B cell (primary cell): ENCODE data around the gene PDZRN4. TPM values are rescaled to one million over a fixed set of nuclear protein-coding genes. Genes with fewer than 3 reads are reported as not detected.

Source experiments
- ATAC-seq: fragments of 200-7000 bp; cut with Tn5 transposase; one replicate; pipeline ENCODE4 v1.10.0; 2021; ENCODE audit warnings: low read depth, mild to moderate bottlenecking, moderate number of reproducible peaks, moderate library complexity
- CTCF ChIA-PET: fragments of 350-600 bp; sonication (Branson Sonifier 250); formaldehyde crosslinking; loops from one replicate; lab custom pipeline; 2021; ENCODE audit warnings: antibody characterized with exemption, inconsistent platforms; lab: Charles Lee
- POLR2A ChIA-PET: fragments of 350-600 bp; sonication (Branson Sonifier 250); formaldehyde crosslinking; loops from one replicate; lab custom pipeline; 2021; ENCODE audit warnings: antibody characterized with exemption; lab: Charles Lee
- DNase-seq: peaks from one replicate; pipeline ENCODE4 v3.0.0; 2013
- H2AFZ ChIP-seq: 2 replicates; pipeline ENCODE4 v1.6.1; 2012; ENCODE audit warnings: mild to moderate bottlenecking, low read depth, low read length; ENCODE audit not compliant: insufficient read depth, poor library complexity, severe bottlenecking
- H3K27ac ChIP-seq, 2 donors: 1 replicate in 1 of 2; 2 replicates in 1 of 2; pipeline ENCODE4 v1.5.1; 2012 to 2013; ENCODE audit warnings: low read length in 2 of 2, mild to moderate bottlenecking in 2 of 2, moderate library complexity in 1 of 2
- H3K27me3 ChIP-seq, 4 experiments: fragments of 200-600 bp in 1 of 4; sonication (generic) in 1 of 4; replicated peaks in 1 of 4; 1 replicate in 2 of 4; 2 replicates in 2 of 4; pipeline versions ENCODE4 v1.6.1 to v1.7.0; 2013 to 2016; ENCODE audit warnings: low read length in 3 of 4, mild to moderate bottlenecking in 2 of 4, mixed read lengths in 1 of 4, moderate library complexity in 1 of 4; ENCODE audit not compliant: insufficient read depth in 4 of 4, control insufficient read depth in 3 of 4; ENCODE audit errors: control extremely low read depth in 1 of 4
- H3K36me3 ChIP-seq, 2 experiments: replicated peaks in 1 of 2; 1 replicate in 1 of 2; 2 replicates in 1 of 2; pipeline versions ENCODE4 v1.6.1 to v1.7.1; 2013; ENCODE audit warnings: low read length in 1 of 2; ENCODE audit not compliant: insufficient read depth in 2 of 2, control insufficient read depth in 1 of 2; ENCODE audit errors: control extremely low read depth in 1 of 2, extremely low read depth in 1 of 2
- H3K4me1 ChIP-seq, 2 donors: fragments of 200-600 bp in 1 of 2; sonication (generic) in 1 of 2; 1 replicate in 1 of 2; 2 replicates in 1 of 2; pipeline versions ENCODE4 v1.5.1 to v1.6.1; 2013 to 2017; ENCODE audit warnings: low read length in 2 of 2; ENCODE audit not compliant: control insufficient read depth in 2 of 2, insufficient read depth in 2 of 2
- H3K4me2 ChIP-seq: replicated peaks from 2 replicates; pipeline ENCODE3; 2012; ENCODE audit warnings: mild to moderate bottlenecking, low read depth, low read length; ENCODE audit not compliant: poor library complexity, severe bottlenecking
- H3K4me3 ChIP-seq, 5 experiments: fragments of 200-600 bp in 1 of 5; sonication (generic) in 1 of 5; 1 replicate in 3 of 5; 2 replicates in 2 of 5; pipeline versions ENCODE4 v1.5.1 to v1.7.0; 2011 to 2016; ENCODE audit warnings: low read length in 4 of 5, mild to moderate bottlenecking in 4 of 5, low read depth in 2 of 5, control low read depth in 1 of 5, moderate library complexity in 1 of 5; ENCODE audit not compliant: insufficient read depth in 1 of 5; ENCODE audit errors: control extremely low read depth in 1 of 5, extremely low read depth in 1 of 5
- H3K79me2 ChIP-seq: fragments of 200-600 bp; sonication (generic); one replicate; pipeline ENCODE4 v1.6.0; 2016; ENCODE audit warnings: low read length; ENCODE audit not compliant: control insufficient read depth, insufficient read depth
- H3K9ac ChIP-seq: fragments of 200-600 bp; sonication (generic); 2 replicates; pipeline ENCODE4 v1.6.1; 2017; ENCODE audit warnings: mild to moderate bottlenecking, low read length, moderate library complexity
- H3K9me3 ChIP-seq, 3 donors: one replicate each; pipeline versions ENCODE4 v1.6.1 to v1.7.1; 2013; ENCODE audit warnings: low read length in 2 of 3; ENCODE audit not compliant: control insufficient read depth in 2 of 3, insufficient read depth in 1 of 3; ENCODE audit errors: control extremely low read depth in 1 of 3
- H4K20me1 ChIP-seq: 2 replicates; pipeline ENCODE4 v1.6.0; 2012; ENCODE audit warnings: mild to moderate bottlenecking, low read length; ENCODE audit not compliant: insufficient read depth, control insufficient read depth, poor library complexity, severe bottlenecking
- H3K27ac Mint-ChIP-seq: one replicate; pipeline ENCODE4 v1.8.0; 2021; ENCODE audit warnings: mixed read lengths
- H3K27me3 Mint-ChIP-seq: one replicate; pipeline ENCODE4 v1.8.0; 2021; ENCODE audit warnings: mixed read lengths
- H3K4me1 Mint-ChIP-seq: one replicate; pipeline ENCODE4 v1.8.0; 2021; ENCODE audit warnings: mixed read lengths
- H3K4me3 Mint-ChIP-seq: one replicate; pipeline ENCODE4 v1.8.0; 2021; ENCODE audit warnings: mixed read lengths
- H3K9me3 Mint-ChIP-seq: one replicate; pipeline ENCODE4 v1.8.0; 2022; ENCODE audit warnings: mixed read lengths; ENCODE audit not compliant: insufficient read depth
- CTCF ChIP-seq: fragments of 200-600 bp; IDR thresholded peaks from one replicate; pipeline ENCODE4 v1.8.0; 2022; ENCODE audit warnings: antibody characterized with exemption, mild to moderate bottlenecking
- EZH2 ChIP-seq: IDR thresholded peaks from 2 replicates; pipeline ENCODE4 v1.6.1; 2012; ENCODE audit warnings: borderline replicate concordance, low read depth, mild to moderate bottlenecking, moderate library complexity, low read length; ENCODE audit not compliant: insufficient read depth, poor library complexity, severe bottlenecking
- WGBS: methylation state at CpG from one replicate; pipeline ENCODE4 v1.1.5; 2013; ENCODE audit warnings: missing lambda C conversion rate; ENCODE audit not compliant: insufficient coverage; 5-methylcytosine and 5-hydroxymethylcytosine counted together
- intact Hi-C: fragments of 100-400 bp; cut with micrococcal nuclease; formaldehyde crosslinking; loops from one replicate; pipeline ENCODE4 v1.10.0; 2022
- polyA plus RNA-seq: library from polyadenylated mRNA; depleted of rRNA; stranded (reverse); fragments of >200 nt; gene quantifications from 2 replicates; pipeline ENCODE4 v1.2.3, GENCODE V29; 2012
- total RNA-seq, 2 donors: library from RNA; stranded (reverse); fragments of 120-200 nt in 1 of 2; gene quantifications; 1 replicate in 1 of 2; 2 replicates in 1 of 2; pipeline versions ENCODE4 v1.2.3 to v1.2.4, GENCODE V29; 2013 to 2022

The PDZRN4 gene
- total and polyA plus RNA-seq, 2 donors (not counting 1 experiment from before 2014, with no cell fraction given), result not detected

- TF ChIP-seq CTCF (peak; percentile 35), EZH2 (no peak)
- no peaks in the 10 kb centered on the region for H3K79me2 ChIP-seq
- Mint-ChIP-seq H3K4me3 (no peak overlapping the region), H3K4me1 (no peaks in the 10 kb centered on the region), H3K9me3 (no peaks in the 10 kb centered on the region), H3K27ac (no peak overlapping the region), H3K27me3 (peaks cover 3% of the 10 kb centered on the region)
- H3K4me2 ChIP-seq, result no peak overlapping the region
- H3K9me3 ChIP-seq, result no peaks in the 10 kb centered on the region
- no peak overlapping the region for H2AFZ ChIP-seq
- H3K4me3 ChIP-seq, result no peak overlapping the region
- CTCF ChIA-PET, result interaction anchor here (1.0 to 1.5 kb wide), 4 partner anchors 13 to 1107 kb away, joined by 3 to 8 read pairs (median 4); no protein-coding TSS in a partner anchor
- no peak overlapping the region for H3K27ac ChIP-seq
- H3K36me3 ChIP-seq, result no peaks in the 10 kb centered on the region
- ATAC-seq (no peak), DNase-seq (peak; percentile 8)
- intact Hi-C loops, result loop anchor here (5.0 kb wide), 2 partner anchors 1068 to 1303 kb away; no protein-coding TSS in a partner anchor
- no peaks in the 10 kb centered on the region for H3K27me3 ChIP-seq
- H4K20me1 ChIP-seq, result no peaks in the 10 kb centered on the region
- no peak overlapping the region for H3K9ac ChIP-seq
- POLR2A ChIA-PET, result no interaction called here
- H3K4me1 ChIP-seq, result no peaks in the 10 kb centered on the region
These were observed 76.2 kb downstream of the PDZRN4 start for GRCh38 chr12:41264281-41264680.

GRCh38 chr12:41269056-41269455 is 80.9 kb downstream of the PDZRN4 start:
- H3K4me3 Mint-ChIP-seq, result no peak overlapping the region
- intact Hi-C loops, result no loop called here
- Histone ChIP-seq H3K27me3 (no peaks in the 10 kb centered on the region), H3K4me3 (no peak overlapping the region), H3K79me2 (no peaks in the 10 kb centered on the region), H3K4me2 (no peak overlapping the region), H3K9me3 (no peaks in the 10 kb centered on the region), H4K20me1 (no peaks in the 10 kb centered on the region), H2AFZ (no peak overlapping the region), H3K27ac (no peak overlapping the region), H3K4me1 (no peaks in the 10 kb centered on the region), H3K36me3 (no peaks in the 10 kb centered on the region), H3K9ac (no peak overlapping the region)
- no peak for ATAC-seq
- H3K9me3 Mint-ChIP-seq, result no peaks in the 10 kb centered on the region
- TF ChIP-seq EZH2 (no peak), CTCF (no peak)
- H3K27ac Mint-ChIP-seq, result no peak overlapping the region
- no peak for DNase-seq
- H3K27me3 Mint-ChIP-seq, result peaks cover 13% of the 10 kb centered on the region
- ChIA-PET POLR2A (no interaction called here), CTCF (interaction anchor here (0.9 to 1.9 kb wide), 2 partner anchors 8 to 1300 kb away, joined by 3 to 5 read pairs; no protein-coding TSS in a partner anchor)
- H3K4me1 Mint-ChIP-seq, result no peaks in the 10 kb centered on the region
- WGBS, result no CpG with 5 or more reads among the region's 1 CpG
